A673 (cell line): ENCODE measurements around the gene PDE4B. TPM values are rescaled to one million over a fixed set of nuclear protein-coding genes. Genes with fewer than 3 reads are reported as not detected.

Experiments used
- BruUV-seq: library from RNA; stranded (reverse); fragments of 400-500 nt; replicated peaks from 2 replicates; lab custom pipeline; 2021; lab: Mats Ljungman, UMichigan
- CTCF ChIA-PET: fragments of 300-600 bp; sonication (Branson Sonifier 250); formaldehyde crosslinking; loops from one replicate; lab custom pipeline; 2022; ENCODE audit warnings: antibody characterized with exemption; lab: Charles Lee
- POLR2A ChIA-PET: fragments of 300-600 bp; sonication (Branson Sonifier 250); formaldehyde crosslinking; loops from one replicate; lab custom pipeline; 2022; ENCODE audit warnings: antibody characterized with exemption; ENCODE audit not compliant: low non-redundant PET; lab: Charles Lee
- DNase-seq: peaks from one replicate; pipeline ENCODE4 v3.0.0-alpha.2; 2015; ENCODE audit warnings: low spot score
- H3K27ac ChIP-seq: fragments of 200-600 bp; sonication (generic); 2 replicates; pipeline ENCODE4 v1.5.1; 2016; ENCODE audit warnings: mixed run types, low read depth, mild to moderate bottlenecking, mixed read lengths, antibody characterized with exemption, low read length; ENCODE audit not compliant: poor library complexity, severe bottlenecking
- H3K27me3 ChIP-seq: fragments of 200-600 bp; sonication (generic); replicated peaks from 2 replicates; pipeline ENCODE4 v1.6.1; 2017; ENCODE audit warnings: mixed run types, low read depth, mild to moderate bottlenecking, mixed read lengths, antibody characterized with exemption, low read length; ENCODE audit not compliant: insufficient read depth, poor library complexity
- H3K36me3 ChIP-seq: fragments of 200-600 bp; sonication (generic); 2 replicates; pipeline ENCODE4 v1.6.1; 2016; ENCODE audit warnings: mixed run types, mild to moderate bottlenecking, mixed read lengths, antibody characterized with exemption, low read length; ENCODE audit not compliant: insufficient read depth, poor library complexity, severe bottlenecking
- H3K4me1 ChIP-seq: fragments of 200-600 bp; sonication (generic); 2 replicates; pipeline ENCODE4 v1.6.1; 2017; ENCODE audit warnings: mixed run types, mild to moderate bottlenecking, mixed read lengths, antibody characterized with exemption, low read length; ENCODE audit not compliant: insufficient read depth, poor library complexity, severe bottlenecking
- H3K4me3 ChIP-seq: fragments of 200-600 bp; sonication (generic); 2 replicates; pipeline ENCODE4 v1.5.1; 2016; ENCODE audit warnings: low read depth, mixed run types, mild to moderate bottlenecking, mixed read lengths, low read length; ENCODE audit not compliant: poor library complexity, severe bottlenecking
- H3K9me3 ChIP-seq: fragments of 200-600 bp; sonication (generic); 2 replicates; pipeline ENCODE4 v1.6.1; 2016; ENCODE audit warnings: mixed run types, low read depth, mild to moderate bottlenecking, mixed read lengths, antibody characterized with exemption, low read length; ENCODE audit not compliant: poor library complexity, severe bottlenecking
- CTCF ChIP-seq: fragments of 300-800, 200-600 bp; sonication (generic); conservative IDR thresholded peaks from 2 replicates; pipeline ENCODE4 v1.5.1; 2017; ENCODE audit warnings: low read depth, mild to moderate bottlenecking, antibody characterized with exemption, low read length, moderate library complexity, mixed read lengths
- EZH2 ChIP-seq: fragments of 200-600 bp; sonication (generic); IDR thresholded peaks from 2 replicates; pipeline ENCODE4 v1.6.1; 2017; ENCODE audit warnings: borderline replicate concordance, low read depth, mild to moderate bottlenecking, mixed read lengths, antibody characterized with exemption, low read length; ENCODE audit not compliant: poor library complexity, severe bottlenecking
- intact Hi-C: fragments of 100-400 bp; cut with micrococcal nuclease; formaldehyde crosslinking; loops from one replicate; pipeline ENCODE4 v1.10.0; 2022; ENCODE audit not compliant: unreplicated experiment
- total RNA-seq: library from RNA; stranded (reverse); gene quantifications from 2 replicates; pipeline ENCODE4 v1.2.3, GENCODE V29; 2021

The PDE4B gene
- total RNA-seq, 1 experiment from 2014 or later: 20.0 TPM

DNA sequence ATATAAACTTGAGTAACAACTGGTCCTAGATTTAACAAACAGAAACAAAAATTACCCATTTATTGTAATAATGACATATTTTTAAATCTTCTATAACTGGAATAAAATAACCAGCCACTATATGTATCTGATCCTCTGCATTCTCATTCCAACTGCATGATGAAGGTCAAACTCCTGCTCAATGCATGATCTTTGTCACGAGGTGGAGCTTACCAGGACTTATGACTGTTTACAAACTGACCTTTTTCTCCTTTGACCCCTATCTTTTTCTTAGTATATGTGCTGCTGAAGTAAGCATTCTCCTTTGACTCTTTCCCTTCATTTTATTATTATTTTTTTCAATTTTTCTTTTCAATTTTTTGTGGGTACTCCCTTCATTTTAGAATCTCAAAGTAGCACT, 252.2 kb downstream of the PDE4B start:
- POLR2A ChIA-PET: no interaction called here
- TF ChIP-seq CTCF: no peak
- no peak for TF ChIP-seq EZH2
- no peaks in the 10 kb centered on the region for H3K27me3 ChIP-seq
- BruUV-seq: no TSS peak
- no peak overlapping the region for H3K4me3 ChIP-seq
- no peaks in the 10 kb centered on the region for H3K36me3 ChIP-seq
- no peak for DNase-seq
- CTCF ChIA-PET: no interaction called here
- intact Hi-C loops: no loop called here
- peaks cover 12% of the 10 kb centered on the region for H3K4me1 ChIP-seq
- H3K9me3 ChIP-seq: no peaks in the 10 kb centered on the region
- H3K27ac ChIP-seq: no peak overlapping the region

GRCh38 chr1:66046415-66046814, 253.7 kb downstream of the PDE4B start:
- Histone ChIP-seq H3K4me3 (no peak overlapping the region), H3K36me3 (no peaks in the 10 kb centered on the region), H3K27ac (no peak overlapping the region), H3K27me3 (no peaks in the 10 kb centered on the region), H3K9me3 (no peaks in the 10 kb centered on the region), H3K4me1 (peaks cover 12% of the 10 kb centered on the region)
- BruUV-seq: no TSS peak
- intact Hi-C loops: no loop called here
- CTCF ChIA-PET: no interaction called here
- no peak for DNase-seq
- TF ChIP-seq CTCF (no peak), EZH2 (no peak)
- POLR2A ChIA-PET: no interaction called here

DNA sequence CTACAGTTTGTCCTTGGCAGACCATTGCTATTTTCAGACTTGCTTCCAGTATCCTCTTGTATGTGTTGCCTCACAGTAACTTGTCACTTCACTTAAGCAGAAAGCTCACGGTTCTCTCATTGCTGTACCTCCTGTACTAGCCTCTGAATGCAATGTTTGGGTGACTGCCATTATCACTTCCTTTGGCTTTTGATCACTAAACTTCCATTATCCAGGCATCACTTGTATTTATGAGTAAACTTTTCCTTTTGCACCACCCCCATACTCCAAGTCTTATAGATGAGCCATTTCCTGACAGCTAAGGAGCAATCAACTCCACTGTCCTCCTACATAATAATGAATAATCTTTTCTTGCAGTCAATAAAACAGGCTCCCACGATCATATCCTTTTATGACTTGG, 255.3 kb downstream of the PDE4B start:
- BruUV-seq: no TSS peak
- H3K27ac ChIP-seq: no peak overlapping the region
- CTCF ChIA-PET: no interaction called here

More for the DNA sequence above, 255.3 kb downstream of the PDE4B start:
- Histone ChIP-seq H3K27me3 (no peaks in the 10 kb centered on the region), H3K36me3 (no peaks in the 10 kb centered on the region), H3K4me3 (no peak overlapping the region), H3K4me1 (peaks cover 12% of the 10 kb centered on the region), H3K9me3 (no peaks in the 10 kb centered on the region)
- intact Hi-C loops: no loop called here
- TF ChIP-seq CTCF (no peak), EZH2 (no peak)
- POLR2A ChIA-PET: no interaction called here
- peak; percentile 36 for DNase-seq
